WERI-Rb-1 (cell line): ENCODE results near the gene HAS3.

Experiments
- DNase-seq: peaks from one replicate; pipeline ENCODE4 v3.0.0-alpha.2; 2020
- H3K27ac ChIP-seq: fragments of 250-450 bp; sonication (Bioruptor Pico); 2 replicates; pipeline ENCODE4 v1.5.1; 2020; ENCODE audit warnings: mild to moderate bottlenecking, moderate library complexity
- H3K27me3 ChIP-seq: fragments of 250-450 bp; sonication (Bioruptor Pico); 2 replicates; pipeline ENCODE4 v1.5.1; 2021; ENCODE audit warnings: mild to moderate bottlenecking, low read depth, moderate library complexity; ENCODE audit not compliant: insufficient read depth, severe bottlenecking
- H3K36me3 ChIP-seq: fragments of 250-450 bp; sonication (Bioruptor Pico); 2 replicates; pipeline ENCODE4 v1.5.1; 2020; ENCODE audit warnings: mild to moderate bottlenecking, moderate library complexity
- H3K4me3 ChIP-seq: 2 replicates; pipeline ENCODE4 v1.5.1; 2011; ENCODE audit warnings: low read depth, mild to moderate bottlenecking, control low read depth, low read length
- H3K9me3 ChIP-seq: fragments of 250-450 bp; sonication (Bioruptor Pico); 2 replicates; pipeline ENCODE4 v1.5.1; 2021; ENCODE audit warnings: mild to moderate bottlenecking, moderate library complexity; ENCODE audit not compliant: severe bottlenecking
- TF ChIP-seq, protein P1 (sequence below): IDR thresholded peaks from 2 replicates; pipeline ENCODE4 v1.5.1; 2011; ENCODE audit warnings: low read depth, mild to moderate bottlenecking, control low read depth, inconsistent platforms, low read length

HAS3 gene

DNA sequence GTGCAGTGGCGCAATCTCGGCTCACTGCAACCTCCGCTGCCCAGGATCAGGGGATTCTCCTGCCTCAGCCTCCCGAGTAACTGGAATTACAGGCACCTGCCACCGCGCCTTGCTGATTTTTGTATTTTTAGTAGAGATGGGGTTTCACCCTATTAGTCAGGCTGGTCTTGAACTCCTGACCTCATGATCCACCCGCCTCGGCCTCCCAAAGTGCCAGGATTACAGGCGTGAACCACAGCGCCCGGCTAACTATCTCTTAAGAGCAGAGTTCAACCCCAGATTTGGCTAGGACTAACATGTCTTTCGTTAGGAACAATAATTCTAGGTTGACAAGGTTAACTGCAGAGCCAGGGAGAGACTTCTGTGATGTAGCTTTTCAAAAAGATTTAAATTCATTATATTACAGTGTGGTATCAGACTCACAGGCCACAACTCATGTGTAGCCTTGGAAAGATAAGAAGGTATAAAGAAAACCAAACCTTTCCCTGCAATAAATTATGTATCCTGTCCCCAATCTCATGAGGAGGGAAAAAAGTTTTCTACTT is 22.6 kb downstream of the HAS3 start:
- Histone ChIP-seq H3K27me3 (no peaks in the 10 kb centered on the region), H3K36me3 (peaks cover 25% of the 10 kb centered on the region), H3K4me3 (no peak overlapping the region), H3K27ac (no peak overlapping the region), H3K9me3 (no peaks in the 10 kb centered on the region)
- no peak for DNase-seq
- TF ChIP-seq, protein P1, sequence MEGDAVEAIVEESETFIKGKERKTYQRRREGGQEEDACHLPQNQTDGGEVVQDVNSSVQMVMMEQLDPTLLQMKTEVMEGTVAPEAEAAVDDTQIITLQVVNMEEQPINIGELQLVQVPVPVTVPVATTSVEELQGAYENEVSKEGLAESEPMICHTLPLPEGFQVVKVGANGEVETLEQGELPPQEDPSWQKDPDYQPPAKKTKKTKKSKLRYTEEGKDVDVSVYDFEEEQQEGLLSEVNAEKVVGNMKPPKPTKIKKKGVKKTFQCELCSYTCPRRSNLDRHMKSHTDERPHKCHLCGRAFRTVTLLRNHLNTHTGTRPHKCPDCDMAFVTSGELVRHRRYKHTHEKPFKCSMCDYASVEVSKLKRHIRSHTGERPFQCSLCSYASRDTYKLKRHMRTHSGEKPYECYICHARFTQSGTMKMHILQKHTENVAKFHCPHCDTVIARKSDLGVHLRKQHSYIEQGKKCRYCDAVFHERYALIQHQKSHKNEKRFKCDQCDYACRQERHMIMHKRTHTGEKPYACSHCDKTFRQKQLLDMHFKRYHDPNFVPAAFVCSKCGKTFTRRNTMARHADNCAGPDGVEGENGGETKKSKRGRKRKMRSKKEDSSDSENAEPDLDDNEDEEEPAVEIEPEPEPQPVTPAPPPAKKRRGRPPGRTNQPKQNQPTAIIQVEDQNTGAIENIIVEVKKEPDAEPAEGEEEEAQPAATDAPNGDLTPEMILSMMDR = no peak

GRCh38 chr16:69130461-69130860 is 25.0 kb downstream of the HAS3 start:
- Histone ChIP-seq H3K27me3 (no peaks in the 10 kb centered on the region), H3K9me3 (no peaks in the 10 kb centered on the region), H3K27ac (peak overlapping the region; percentile 30), H3K4me3 (peak overlapping the region; percentile 99; the same call in 1 of the 2 replicates), H3K36me3 (peaks cover 40% of the 10 kb centered on the region)
- TF ChIP-seq, protein P1 = no peak
- no peak for DNase-seq

- peaks cover 43% of the 10 kb centered on the region for H3K36me3 ChIP-seq
These were observed 25.9 kb downstream of the HAS3 start for GRCh38 chr16:69131167-69131838.

GRCh38 chr16:69131839-69132423 is 26.5 kb downstream of the HAS3 start:
- no peaks in the 10 kb centered on the region for H3K27me3 ChIP-seq
- peaks cover 47% of the 10 kb centered on the region for H3K36me3 ChIP-seq
- TF ChIP-seq, protein P1 = no peak
- peak overlapping the region; percentile 99 for H3K4me3 ChIP-seq
- peak overlapping the region; percentile 99 for H3K27ac ChIP-seq
- H3K9me3 ChIP-seq = no peaks in the 10 kb centered on the region
- peak; percentile 92 for DNase-seq

More at GRCh38 chr16:69131167-69131838, 25.9 kb downstream of the HAS3 start:
- peak overlapping the region; percentile 99 for H3K4me3 ChIP-seq
- TF ChIP-seq, protein P1 = no peak
- H3K9me3 ChIP-seq = no peaks in the 10 kb centered on the region
- H3K27ac ChIP-seq = peak overlapping the region; percentile 99
- H3K27me3 ChIP-seq = no peaks in the 10 kb centered on the region
- DNase-seq = peak; percentile 47

GRCh38 chr16:69132424-69133252 is 27.2 kb downstream of the HAS3 start, which contains the start of the genes CHTF8 and UTP4:
CHTF8 (minus strand) TSS chr16:69132588; CDS start chr16:69121458, 11,130 bp downstream.
UTP4 (plus strand) TSS chr16:69132649; CDS start chr16:69133460, 811 bp downstream.
- H3K36me3 ChIP-seq = peaks cover 54% of the 10 kb centered on the region
- H3K9me3 ChIP-seq = no peaks in the 10 kb centered on the region
- peak within 1 kb of the TSS; percentile 99 for H3K4me3 ChIP-seq
- no peaks in the 10 kb centered on the region for H3K27me3 ChIP-seq
- TF ChIP-seq, protein P1 = no peak
- H3K27ac ChIP-seq = peak within 1 kb of the TSS; percentile 99
- DNase-seq = peak; percentile 87
